Activated CD8-positive, alpha-beta T cell treated with anti-CD3 and anti-CD28 coated beads for 36 hours (primary cell): Measurements from ENCODE around the gene PTPRD. TPM values are rescaled to one million over a fixed set of nuclear protein-coding genes. Genes with fewer than 3 reads are reported as not detected.

ENCODE experiments used
- ATAC-seq: fragments of 200-7000 bp; cut with Tn5 transposase; one replicate; pipeline ENCODE4 v1.10.0; 2021; ENCODE audit warnings: mild to moderate bottlenecking, moderate library complexity
- CTCF ChIA-PET: fragments of 350-600 bp; sonication (Branson Sonifier 250); formaldehyde crosslinking; loops from one replicate; lab custom pipeline; 2021; ENCODE audit warnings: antibody characterized with exemption; lab: Charles Lee
- POLR2A ChIA-PET: fragments of 350-600 bp; sonication (Branson Sonifier 250); formaldehyde crosslinking; loops from one replicate; lab custom pipeline; 2021; ENCODE audit warnings: antibody characterized with exemption; lab: Charles Lee
- DNase-seq: peaks from one replicate; pipeline ENCODE4 v3.0.0-alpha.2; 2020
- H3K27ac Mint-ChIP-seq: one replicate; pipeline ENCODE4 v1.8.0; 2021; ENCODE audit warnings: mild to moderate bottlenecking, mixed read lengths
- H3K27me3 Mint-ChIP-seq: one replicate; pipeline ENCODE4 v1.8.0; 2021; ENCODE audit warnings: mixed read lengths
- H3K36me3 Mint-ChIP-seq: one replicate; pipeline ENCODE4 v1.8.0; 2021; ENCODE audit warnings: low read depth, mixed read lengths
- H3K4me1 Mint-ChIP-seq: one replicate; pipeline ENCODE4 v1.8.0; 2021; ENCODE audit warnings: low read depth, mixed read lengths
- H3K4me3 Mint-ChIP-seq: one replicate; pipeline ENCODE4 v1.8.0; 2021; ENCODE audit warnings: mild to moderate bottlenecking, moderate library complexity, mixed read lengths
- H3K9me3 Mint-ChIP-seq: one replicate; pipeline ENCODE4 v1.8.0; 2021; ENCODE audit warnings: mixed read lengths
- intact Hi-C: fragments of 100-400 bp; cut with micrococcal nuclease; formaldehyde crosslinking; loops from one replicate; pipeline ENCODE4 v1.10.0; 2022
- total RNA-seq, 2 experiments: library from RNA; stranded (reverse); gene quantifications; one replicate each; pipeline ENCODE4 v1.2.3, GENCODE V29; 2021
- TF ChIP-seq, protein P1 (sequence below): fragments of 200-600 bp; IDR thresholded peaks from one replicate; pipeline ENCODE4 v1.8.0; 2022; ENCODE audit warnings: antibody characterized with exemption, mild to moderate bottlenecking

The PTPRD gene
- total RNA-seq, 2 experiments from 2014 or later, result not detected

DNA sequence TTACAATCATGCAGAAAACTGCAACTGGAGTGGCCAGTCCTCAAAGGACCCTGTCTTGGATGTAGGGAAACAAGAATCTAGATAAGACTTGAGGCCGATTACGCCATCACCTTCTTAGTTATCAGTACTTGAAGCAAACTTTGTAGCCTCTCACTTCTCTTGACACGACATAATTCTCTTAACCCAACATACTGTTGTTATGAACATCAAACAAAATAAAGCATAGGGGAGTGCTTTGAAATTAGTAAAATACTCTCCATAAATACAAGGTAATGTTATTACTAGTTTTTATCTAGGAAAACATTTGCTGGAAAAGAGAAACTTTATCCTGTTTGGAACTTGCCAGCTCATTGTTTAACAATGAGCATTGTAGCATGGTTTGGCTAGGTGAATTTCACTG lies 2238.3 kb downstream of the PTPRD start:
- ATAC-seq (no peak), DNase-seq (no peak)
- intact Hi-C loops, result no loop called here
- H3K4me3 Mint-ChIP-seq, result no peak overlapping the region
- no peaks in the 10 kb centered on the region for H3K9me3 Mint-ChIP-seq
- TF ChIP-seq, protein P1, sequence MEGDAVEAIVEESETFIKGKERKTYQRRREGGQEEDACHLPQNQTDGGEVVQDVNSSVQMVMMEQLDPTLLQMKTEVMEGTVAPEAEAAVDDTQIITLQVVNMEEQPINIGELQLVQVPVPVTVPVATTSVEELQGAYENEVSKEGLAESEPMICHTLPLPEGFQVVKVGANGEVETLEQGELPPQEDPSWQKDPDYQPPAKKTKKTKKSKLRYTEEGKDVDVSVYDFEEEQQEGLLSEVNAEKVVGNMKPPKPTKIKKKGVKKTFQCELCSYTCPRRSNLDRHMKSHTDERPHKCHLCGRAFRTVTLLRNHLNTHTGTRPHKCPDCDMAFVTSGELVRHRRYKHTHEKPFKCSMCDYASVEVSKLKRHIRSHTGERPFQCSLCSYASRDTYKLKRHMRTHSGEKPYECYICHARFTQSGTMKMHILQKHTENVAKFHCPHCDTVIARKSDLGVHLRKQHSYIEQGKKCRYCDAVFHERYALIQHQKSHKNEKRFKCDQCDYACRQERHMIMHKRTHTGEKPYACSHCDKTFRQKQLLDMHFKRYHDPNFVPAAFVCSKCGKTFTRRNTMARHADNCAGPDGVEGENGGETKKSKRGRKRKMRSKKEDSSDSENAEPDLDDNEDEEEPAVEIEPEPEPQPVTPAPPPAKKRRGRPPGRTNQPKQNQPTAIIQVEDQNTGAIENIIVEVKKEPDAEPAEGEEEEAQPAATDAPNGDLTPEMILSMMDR, result no peak
- H3K4me1 Mint-ChIP-seq, result no peaks in the 10 kb centered on the region
- H3K27me3 Mint-ChIP-seq, result peaks cover 2% of the 10 kb centered on the region
- ChIA-PET POLR2A (no interaction called here), CTCF (no interaction called here)
- no peak overlapping the region for H3K27ac Mint-ChIP-seq
- no peaks in the 10 kb centered on the region for H3K36me3 Mint-ChIP-seq

DNA sequence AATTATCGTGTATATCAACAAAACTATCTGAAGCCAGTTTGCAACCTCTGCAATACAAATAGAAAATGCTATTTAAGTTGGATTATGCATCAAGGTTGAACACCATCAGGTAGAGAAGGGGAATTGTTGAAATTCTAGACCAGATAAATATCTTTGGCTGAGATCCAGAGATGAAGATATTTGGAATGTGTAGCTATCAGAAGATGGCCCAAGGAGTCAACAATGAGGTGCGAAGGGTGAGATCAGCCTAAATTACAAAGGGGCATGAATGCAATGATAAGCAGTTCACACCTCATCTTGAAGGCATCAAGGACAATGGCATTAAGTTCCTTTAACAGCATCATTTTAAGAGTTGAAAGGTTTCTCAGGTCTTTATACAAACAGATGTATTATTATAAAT lies 2241.1 kb downstream of the PTPRD start:
- Mint-ChIP-seq H3K36me3 (no peaks in the 10 kb centered on the region), H3K4me3 (no peak overlapping the region), H3K4me1 (no peaks in the 10 kb centered on the region), H3K27ac (no peak overlapping the region), H3K27me3 (peaks cover 2% of the 10 kb centered on the region), H3K9me3 (no peaks in the 10 kb centered on the region)
- CTCF ChIA-PET, result no interaction called here
- TF ChIP-seq, protein P1, result no peak
- DNase-seq, result no peak
- no peak for ATAC-seq
- POLR2A ChIA-PET, result no interaction called here
- intact Hi-C loops, result no loop called here

DNA sequence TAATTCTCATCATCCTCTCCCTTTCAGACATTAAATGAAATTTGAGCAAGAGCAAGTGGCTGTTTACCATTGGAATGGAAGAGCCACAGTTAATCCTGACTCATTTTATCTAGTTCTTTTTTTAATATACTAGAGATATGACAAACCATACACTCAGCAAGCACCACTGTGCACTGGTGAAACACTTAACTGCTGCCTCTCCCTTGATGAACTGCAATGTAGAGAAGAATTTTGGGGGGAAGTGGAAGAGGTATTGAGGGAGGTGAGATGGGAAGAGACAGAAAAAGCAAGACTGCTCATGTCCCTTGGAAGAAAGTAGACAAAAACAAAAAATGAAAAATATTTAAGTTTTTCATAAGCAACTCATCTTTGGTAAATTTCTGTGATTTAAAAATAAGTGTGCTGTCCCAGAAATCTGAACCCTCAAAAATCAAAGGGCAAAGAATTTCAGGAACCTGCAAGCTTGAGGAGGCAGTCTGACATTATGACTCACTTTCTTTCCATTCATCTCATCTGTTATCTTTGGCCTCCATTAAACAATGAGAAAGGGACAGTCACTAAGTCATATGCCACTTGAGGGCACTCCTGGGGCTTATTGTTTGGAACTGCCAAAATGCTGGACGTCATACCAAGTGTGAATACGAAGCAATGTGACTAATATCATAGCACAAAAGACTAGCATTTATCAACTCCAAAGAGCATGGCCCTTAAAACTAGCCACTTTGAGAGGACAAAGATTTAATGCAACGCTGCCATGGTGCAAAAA lies 2246.5 kb downstream of the PTPRD start:
- ChIA-PET POLR2A (no interaction called here), CTCF (no interaction called here)
- Mint-ChIP-seq H3K4me1 (peaks cover 11% of the 10 kb centered on the region), H3K4me3 (no peak overlapping the region), H3K27me3 (peaks cover 2% of the 10 kb centered on the region), H3K36me3 (no peaks in the 10 kb centered on the region), H3K9me3 (no peaks in the 10 kb centered on the region), H3K27ac (no peak overlapping the region)
- intact Hi-C loops, result no loop called here
- peak; percentile 27 for ATAC-seq
- TF ChIP-seq, protein P1, result no peak
- DNase-seq, result no peak

DNA sequence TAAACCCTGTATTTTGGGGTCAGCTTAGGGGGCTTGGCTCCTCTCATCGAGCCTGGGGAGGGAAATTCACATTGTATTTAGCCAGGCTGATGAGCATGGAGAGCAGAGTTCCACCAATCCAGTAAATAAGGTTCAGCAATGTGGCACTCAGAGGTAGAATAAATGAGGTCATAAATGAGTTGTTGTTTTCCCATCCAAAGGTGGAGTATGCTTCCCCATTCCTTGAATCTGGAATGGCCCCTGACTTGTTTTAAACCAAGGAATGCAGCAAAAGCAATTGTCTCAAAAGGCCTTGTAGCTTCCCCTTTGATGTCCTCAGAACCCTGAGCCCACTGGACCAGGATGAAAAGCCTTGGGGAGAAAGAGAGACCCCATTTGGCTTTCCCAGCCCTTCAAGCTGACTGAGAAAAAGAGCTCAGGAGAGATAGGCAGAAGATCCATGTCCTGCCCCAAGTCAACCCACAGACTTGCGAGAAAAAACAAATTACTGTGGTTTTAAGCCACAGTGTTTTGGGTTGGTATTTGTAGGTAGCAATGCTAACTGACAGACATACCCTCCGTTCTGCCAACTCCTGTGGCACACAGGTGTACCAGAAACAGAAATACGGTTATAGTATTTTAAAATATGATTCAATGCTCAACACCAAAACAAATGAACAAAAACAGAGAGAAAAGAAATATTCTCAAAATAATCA lies 2247.2 kb downstream of the PTPRD start:
- no peaks in the 10 kb centered on the region for H3K27me3 Mint-ChIP-seq
- intact Hi-C loops, result no loop called here
- no peak overlapping the region for H3K27ac Mint-ChIP-seq
- POLR2A ChIA-PET, result no interaction called here
- H3K4me3 Mint-ChIP-seq, result no peak overlapping the region
- TF ChIP-seq, protein P1, result no peak
- CTCF ChIA-PET, result no interaction called here
- no peaks in the 10 kb centered on the region for H3K9me3 Mint-ChIP-seq
- no peak for DNase-seq
- peaks cover 11% of the 10 kb centered on the region for H3K4me1 Mint-ChIP-seq
- no peak for ATAC-seq
- H3K36me3 Mint-ChIP-seq, result no peaks in the 10 kb centered on the region

DNA sequence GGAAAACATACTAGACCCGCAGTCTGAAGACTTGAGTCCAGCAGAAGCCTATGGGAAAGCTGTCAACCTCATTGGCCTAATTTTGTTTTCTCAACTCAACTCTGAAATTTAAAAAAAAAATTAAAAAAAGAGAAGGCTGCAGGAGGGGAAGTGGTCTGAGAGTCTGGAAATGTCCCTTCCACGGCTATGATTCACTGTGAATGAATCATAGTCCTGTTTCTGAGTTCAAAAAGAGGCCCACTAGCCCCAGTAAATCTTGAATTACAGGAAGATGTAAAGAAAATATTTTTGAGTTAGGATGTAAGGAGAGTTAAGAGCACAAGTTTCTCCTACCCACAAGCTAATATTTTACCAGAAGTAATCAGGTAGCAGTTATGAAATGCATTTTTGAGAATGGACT lies 2247.8 kb downstream of the PTPRD start:
- POLR2A ChIA-PET, result no interaction called here
- Mint-ChIP-seq H3K9me3 (no peaks in the 10 kb centered on the region), H3K4me3 (no peak overlapping the region), H3K4me1 (peaks cover 11% of the 10 kb centered on the region), H3K36me3 (no peaks in the 10 kb centered on the region), H3K27ac (no peak overlapping the region), H3K27me3 (no peaks in the 10 kb centered on the region)
- intact Hi-C loops, result no loop called here
- DNase-seq (peak; percentile 3), ATAC-seq (peak; percentile 67)
- TF ChIP-seq, protein P1, result no peak
- CTCF ChIA-PET, result no interaction called here
